GM18909 (cell line): ENCODE data around the gene C1orf52.
A peak's percentile ranks its signal among the peaks of the same experiment; 100 is the strongest.
"Not testable (repeated sequence)": the region's sequence is repeated elsewhere in the genome, so short reads cannot be mapped to it uniquely, and the experiment has no call there.

Experiments used
- ATAC-seq: cut with Tn5 transposase; IDR thresholded peaks from one replicate; pipeline ENCODE4 v1.9.1; 2021; ENCODE audit warnings: mild to moderate bottlenecking; ENCODE audit not compliant: unreplicated experiment, poor library complexity

Gene C1orf52

GRCh38 chr1:85279458-85280080 lies 20.1 kb upstream of the C1orf52 start:
- no peak for ATAC-seq

DNA sequence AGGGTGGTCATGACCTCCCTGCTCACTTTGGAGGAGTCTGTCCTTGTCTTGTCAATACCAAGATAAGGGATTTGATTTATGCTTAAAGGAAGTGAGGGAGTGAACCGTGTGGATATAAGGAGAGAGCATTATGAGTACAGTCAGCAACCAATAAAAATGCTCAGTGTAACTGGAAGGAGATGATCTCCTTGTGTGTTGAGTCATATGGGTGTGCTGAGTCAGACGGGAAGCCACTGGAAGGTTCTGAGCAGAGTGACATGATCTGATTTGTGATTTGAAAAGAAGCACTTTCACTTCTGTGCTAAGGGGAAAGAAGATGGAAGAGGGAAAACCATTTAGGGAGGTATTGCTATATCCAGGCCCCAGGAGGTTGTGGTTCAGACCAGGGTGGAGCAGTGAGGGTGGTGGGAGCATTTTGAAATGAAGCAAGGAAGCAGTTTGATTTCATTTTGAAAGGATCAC lies 19.4 kb upstream of the C1orf52 start:
- ATAC-seq = no peak

DNA sequence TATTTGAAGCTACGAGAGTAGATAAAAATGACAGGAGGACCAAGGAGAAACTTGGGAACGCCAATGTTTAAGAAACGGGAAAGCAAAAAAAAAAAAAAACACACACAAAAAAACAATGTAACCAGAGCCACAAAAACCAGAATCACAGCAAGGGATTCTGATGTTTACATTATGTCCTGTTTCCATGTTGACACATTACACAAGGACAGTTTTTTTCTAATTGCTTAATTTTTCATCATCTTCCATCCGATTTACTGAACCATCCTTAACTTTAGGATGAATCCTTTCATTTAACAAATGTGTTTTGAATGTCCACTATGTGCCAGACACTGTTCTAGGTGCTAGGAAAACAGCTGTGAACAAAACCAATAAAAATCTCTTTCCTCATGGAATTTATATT lies 18.3 kb upstream of the C1orf52 start:
- no peak for ATAC-seq

GRCh38 chr1:85276978-85277639 lies 17.6 kb upstream of the C1orf52 start:
- no peak for ATAC-seq

DNA sequence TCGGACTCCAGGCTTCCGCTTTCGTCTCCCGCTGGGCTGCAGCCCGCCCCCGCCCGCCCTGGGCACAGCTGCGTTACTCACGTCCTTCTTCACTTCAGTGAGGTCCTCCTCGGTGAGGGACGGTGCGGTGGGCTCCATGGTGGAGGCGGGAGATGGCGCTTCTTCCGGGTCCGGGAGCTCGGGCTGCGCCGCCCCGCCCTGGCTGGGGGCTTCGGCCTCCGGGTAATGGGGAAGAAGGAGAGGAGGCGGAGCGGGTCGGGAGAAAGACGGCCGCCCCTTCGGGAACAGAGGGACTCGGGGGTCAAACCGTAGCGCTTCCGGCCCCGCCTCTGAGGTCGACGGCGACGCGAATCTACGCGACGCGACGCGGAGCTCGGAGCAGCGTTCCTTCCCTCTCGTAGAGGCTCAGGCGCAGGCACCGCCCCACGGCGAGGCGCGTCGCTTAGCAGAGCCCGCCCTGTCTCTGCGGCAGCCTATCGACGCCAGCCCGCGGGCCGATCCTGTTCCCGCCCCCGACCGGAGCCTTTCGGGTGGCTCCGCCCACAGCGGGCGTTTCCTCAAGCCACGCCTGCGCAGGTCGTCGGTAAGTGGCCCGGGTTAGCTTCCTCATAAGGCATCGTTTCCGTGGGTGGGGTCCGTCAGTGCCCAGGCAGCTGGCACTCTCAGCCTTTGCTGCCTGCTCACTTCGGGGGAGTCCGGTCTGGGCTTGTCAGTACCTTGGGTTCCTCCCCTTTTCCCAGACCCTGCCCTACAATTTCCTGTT lies 16.9 kb upstream of the C1orf52 start, which contains the start of gene BCL10:
TSS of gene BCL10 (minus strand) at position 418 of the 763 bp plus-strand sequence. CDS start at position 138, 280 bp downstream.
- peak; percentile 98 for ATAC-seq

DNA sequence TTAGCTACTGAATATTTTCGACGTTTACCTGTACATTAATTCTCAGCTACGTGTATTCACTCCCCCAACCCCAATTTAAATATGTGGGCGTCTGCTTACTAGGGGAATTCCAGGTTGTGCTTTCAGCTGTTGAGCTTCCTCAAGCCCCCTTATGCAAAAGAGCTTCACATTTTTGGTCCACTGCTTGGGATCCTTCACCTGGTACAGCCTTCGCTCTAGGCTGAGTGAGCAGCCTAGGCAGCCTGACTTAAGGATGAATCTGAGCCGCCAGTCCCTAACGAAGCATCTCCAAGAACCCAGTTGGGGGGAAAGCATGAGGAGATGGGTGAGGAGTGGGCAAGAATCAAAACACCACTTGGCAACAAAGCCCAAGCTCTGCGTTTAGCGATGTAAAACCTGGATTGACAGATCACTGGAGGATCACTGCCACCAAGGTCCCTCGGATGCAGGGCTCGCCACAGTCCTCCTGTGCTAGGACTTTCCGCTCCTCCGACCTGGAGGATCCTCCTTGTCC lies 16.3 kb upstream of the C1orf52 start:
- ATAC-seq = no peak

GRCh38 chr1:85274969-85275453 lies 15.5 kb upstream of the C1orf52 start:
- ATAC-seq = no peak

DNA sequence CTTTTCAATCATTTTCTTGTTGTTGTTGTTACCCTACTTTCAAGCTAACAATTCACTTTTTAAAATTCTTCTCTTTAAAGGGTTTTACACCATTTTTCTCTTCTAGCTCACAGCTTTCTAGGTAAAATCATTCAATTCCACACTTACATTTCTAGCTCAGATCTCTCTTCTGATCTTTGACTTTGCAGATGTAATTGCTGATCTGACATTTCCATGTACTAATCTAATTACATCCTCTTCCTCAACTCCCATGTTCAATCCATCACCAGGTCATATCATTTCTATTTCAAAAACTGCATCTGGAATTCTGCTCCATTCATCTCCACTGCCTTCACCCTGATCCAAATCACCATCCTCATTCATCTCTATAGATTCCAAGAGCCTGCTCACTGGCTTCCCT lies 13.9 kb upstream of the C1orf52 start:
- no peak for ATAC-seq

DNA sequence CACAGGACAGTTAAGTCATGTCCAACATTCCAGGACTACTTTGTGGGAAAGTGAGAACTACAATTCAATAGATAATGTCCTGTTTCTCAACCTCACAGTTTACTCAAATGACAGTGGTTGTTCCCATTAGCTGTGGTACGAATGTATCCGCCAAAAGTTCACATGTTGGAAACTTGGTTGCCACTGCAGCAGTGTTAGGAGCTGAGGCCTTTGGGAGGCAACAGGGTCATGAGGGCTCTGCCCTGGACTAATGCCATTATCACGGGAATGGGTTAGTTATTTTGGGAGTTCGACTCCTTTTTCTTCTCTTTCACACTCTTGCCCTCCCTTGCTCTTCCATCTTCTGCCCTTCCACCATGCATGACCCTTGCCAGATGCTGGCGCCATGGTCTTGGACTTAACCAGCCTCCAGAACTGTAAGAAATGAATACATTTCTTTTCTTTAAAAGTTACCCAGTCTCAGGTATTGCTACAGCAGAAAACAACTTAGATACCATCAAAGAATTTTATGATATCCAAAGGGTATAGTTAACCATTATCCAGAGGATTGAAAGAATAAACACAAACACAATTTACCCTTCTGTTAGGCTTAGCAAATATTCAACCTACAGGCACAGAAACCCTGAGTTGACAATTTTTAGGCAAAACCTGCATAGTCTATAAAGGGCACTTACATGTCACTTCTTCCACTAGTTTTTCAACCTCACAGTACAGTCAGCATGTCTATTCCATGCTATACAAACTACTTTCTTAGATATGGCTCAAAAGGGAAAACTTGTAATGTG lies 9.5 kb upstream of the C1orf52 start:
- no peak for ATAC-seq

GRCh38 chr1:85267313-85267712 lies 7.9 kb upstream of the C1orf52 start:
- no peak for ATAC-seq

DNA sequence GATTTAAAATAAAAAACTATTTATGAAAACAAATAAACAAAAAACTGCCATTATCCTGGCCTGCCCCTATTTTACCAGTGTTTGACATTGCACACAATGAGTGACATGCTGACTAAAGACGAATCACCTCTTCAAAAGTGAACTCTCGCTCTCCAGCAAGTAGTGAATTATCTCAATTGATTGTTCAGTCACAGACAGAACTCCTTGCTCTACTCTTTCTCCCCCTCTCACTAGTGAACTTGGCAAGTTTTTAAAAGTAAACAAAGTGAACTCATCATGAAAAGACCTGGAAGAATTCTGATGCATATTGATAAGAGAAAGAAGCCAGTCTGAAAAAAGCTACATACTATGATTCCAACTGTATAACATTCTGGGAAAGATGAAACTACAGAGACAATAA lies 4.7 kb upstream of the C1orf52 start:
- ATAC-seq = no peak

GRCh38 chr1:85262985-85263384 lies 3.5 kb upstream of the C1orf52 start:
- no peak for ATAC-seq

- ATAC-seq = no peak
These were observed 431 bp upstream of the C1orf52 start for GRCh38 chr1:85259912-85260274.

DNA sequence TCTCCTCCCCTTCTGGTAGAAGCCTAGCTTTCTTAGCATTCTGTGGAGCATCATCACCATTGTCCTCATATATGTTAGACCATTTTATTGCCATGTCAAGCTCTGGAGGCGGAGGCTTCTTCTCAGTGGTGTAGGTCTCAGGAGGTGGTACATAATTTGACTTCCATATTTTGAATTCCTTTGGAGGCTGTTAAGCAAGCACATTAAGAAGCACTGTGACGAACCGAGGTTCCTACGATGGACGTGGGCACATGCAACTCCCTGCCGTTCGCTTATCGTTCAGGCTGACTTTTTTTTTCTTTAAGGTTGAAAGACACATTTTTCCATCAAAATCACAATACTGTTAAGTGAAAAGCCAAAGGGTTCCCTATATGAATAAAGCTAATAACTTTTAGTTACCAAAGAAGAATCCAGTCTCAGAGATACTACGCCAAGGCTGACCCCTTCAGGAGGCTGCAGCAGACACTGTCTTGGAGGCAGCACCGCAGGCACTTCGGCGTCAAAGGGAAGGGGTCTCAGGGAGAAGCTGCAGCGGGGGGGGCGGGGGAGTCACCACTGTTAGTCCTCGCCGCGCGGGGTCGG lies 835 bp downstream of the C1orf52 start:
- no peak for ATAC-seq

DNA sequence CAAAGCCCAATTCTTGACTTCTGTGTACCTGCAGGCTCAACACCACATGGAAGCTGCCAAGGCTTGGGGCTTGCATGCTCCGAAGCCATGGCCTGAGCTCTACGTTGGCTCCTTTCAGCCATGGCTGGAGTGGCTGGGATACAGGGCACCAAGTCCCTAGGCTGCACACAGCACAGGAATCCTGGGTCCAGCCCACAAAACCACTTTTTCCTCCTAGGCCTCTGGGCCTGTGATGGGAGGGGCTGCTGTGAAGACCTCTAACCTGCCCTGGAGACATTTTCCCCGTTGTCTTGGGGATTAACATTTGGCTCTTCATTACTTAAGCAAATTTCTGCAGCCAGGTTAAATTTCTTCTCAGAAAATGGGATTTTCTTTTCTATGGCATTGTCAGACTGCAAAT lies 10.4 kb downstream of the C1orf52 start:
- ATAC-seq = not testable (repeated sequence)

DNA sequence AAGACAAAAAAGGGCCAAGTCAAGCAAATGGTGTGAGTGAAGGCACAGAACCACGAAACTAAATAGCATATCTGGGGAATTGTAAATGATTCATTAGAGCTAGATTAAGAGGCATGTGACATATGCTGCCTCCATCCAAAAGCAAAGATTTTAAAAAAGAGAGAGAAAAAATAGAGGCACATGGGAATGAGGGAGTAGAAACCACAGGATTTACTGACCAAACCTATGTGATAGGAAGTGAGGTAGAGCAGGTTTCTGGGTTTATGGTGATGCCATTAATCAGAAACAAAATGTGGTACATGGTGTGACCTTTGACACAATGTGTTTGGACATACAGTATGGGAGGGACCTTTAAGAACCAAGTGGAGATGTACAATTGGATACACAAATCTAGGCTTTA lies 13.6 kb downstream of the C1orf52 start:
- no peak for ATAC-seq

- ATAC-seq = no peak
These were observed 14.0 kb downstream of the C1orf52 start for GRCh38 chr1:85245456-85245855.

DNA sequence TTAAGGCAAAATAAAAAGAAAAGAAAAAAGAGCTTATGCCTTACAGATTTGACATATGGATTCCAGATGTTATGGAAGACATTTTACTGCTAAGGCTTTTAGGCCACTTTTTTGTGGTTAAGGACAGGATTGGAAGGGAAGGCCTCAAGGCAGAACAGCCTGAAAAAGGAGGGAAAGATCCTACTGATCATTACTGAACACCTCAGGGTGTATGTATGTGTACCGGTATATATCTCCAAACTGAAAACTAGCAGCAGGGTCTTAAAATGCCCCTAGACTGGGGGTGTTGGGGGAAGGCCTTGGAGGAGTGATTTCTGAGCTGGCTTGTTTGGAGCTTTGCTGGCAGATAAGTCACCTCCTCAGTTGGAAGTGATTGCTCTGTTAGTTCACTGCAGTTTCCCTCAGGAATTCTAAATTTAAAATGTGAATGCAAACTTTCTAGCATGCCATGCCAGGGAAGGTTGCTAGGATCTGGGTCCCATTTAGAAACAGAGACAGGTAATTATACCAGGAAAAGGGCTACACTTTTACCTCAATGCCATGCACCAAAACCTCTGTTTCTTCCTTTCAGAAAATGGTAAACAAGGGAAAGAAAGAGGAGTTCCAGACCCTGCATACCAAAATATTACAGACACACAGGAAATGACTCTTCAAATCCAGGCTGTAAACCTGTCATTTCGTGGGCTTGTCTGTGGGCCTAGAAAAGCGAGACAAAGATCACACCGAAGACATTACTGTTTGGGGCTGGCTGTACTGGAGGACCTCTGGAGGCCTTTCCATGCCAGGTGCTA lies 15.0 kb downstream of the C1orf52 start:
- no peak for ATAC-seq

- ATAC-seq = no peak
These were observed 16.1 kb downstream of the C1orf52 start for GRCh38 chr1:85243372-85243771.
